Left cardiac atrium (tissue), 4 donors: Measurements from ENCODE around the gene CLEC16A. TPM values are rescaled to one million over a fixed set of nuclear protein-coding genes. Genes with fewer than 3 reads are reported as not detected.

Experiments
- ATAC-seq, 2 donors: fragments of 200-7000 bp; cut with Tn5 transposase; one replicate each; pipeline ENCODE4 v1.9.1; 2020; ENCODE audit warnings: mild to moderate bottlenecking in 2 of 2, moderate library complexity in 2 of 2
- DNase-seq: peaks from one replicate; pipeline ENCODE4 v3.0.0-alpha.2; 2020
- intact Hi-C, 2 donors: fragments of 100-400 bp; cut with DNase I; formaldehyde crosslinking; loops; one replicate each; pipeline versions ENCODE4 v1.14.1 to v1.15.1; 2022 to 2023
- long read RNA-seq: library from polyadenylated mRNA; unstranded; transcript quantifications from one replicate; pipeline ENCODE4 v2.0.0, GENCODE V29; 2021
- total RNA-seq, 2 donors: library from RNA; stranded (reverse); fragmentation: NEBNext Ultra II Directional; extraction: Animal tissue kit (Norgen Biotek cat#: 25700); gene quantifications; one replicate each; pipeline ENCODE4 v1.2.1, GENCODE V29; 2021
- donor health status: DM: no; HTN: yes; CAD: no.
- donor health status: DM: no; HTN: yes; CAD: no; lungs with severe emphysema.
- donor health status: DM: yes; HTN: yes; CAD: no.
- donor health status: Dilated cardiomyopathy.

CLEC16A gene, protein sequence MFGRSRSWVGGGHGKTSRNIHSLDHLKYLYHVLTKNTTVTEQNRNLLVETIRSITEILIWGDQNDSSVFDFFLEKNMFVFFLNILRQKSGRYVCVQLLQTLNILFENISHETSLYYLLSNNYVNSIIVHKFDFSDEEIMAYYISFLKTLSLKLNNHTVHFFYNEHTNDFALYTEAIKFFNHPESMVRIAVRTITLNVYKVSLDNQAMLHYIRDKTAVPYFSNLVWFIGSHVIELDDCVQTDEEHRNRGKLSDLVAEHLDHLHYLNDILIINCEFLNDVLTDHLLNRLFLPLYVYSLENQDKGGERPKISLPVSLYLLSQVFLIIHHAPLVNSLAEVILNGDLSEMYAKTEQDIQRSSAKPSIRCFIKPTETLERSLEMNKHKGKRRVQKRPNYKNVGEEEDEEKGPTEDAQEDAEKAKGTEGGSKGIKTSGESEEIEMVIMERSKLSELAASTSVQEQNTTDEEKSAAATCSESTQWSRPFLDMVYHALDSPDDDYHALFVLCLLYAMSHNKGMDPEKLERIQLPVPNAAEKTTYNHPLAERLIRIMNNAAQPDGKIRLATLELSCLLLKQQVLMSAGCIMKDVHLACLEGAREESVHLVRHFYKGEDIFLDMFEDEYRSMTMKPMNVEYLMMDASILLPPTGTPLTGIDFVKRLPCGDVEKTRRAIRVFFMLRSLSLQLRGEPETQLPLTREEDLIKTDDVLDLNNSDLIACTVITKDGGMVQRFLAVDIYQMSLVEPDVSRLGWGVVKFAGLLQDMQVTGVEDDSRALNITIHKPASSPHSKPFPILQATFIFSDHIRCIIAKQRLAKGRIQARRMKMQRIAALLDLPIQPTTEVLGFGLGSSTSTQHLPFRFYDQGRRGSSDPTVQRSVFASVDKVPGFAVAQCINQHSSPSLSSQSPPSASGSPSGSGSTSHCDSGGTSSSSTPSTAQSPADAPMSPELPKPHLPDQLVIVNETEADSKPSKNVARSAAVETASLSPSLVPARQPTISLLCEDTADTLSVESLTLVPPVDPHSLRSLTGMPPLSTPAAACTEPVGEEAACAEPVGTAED
- 10 to 100 TPM; 25.5 to 30.2 TPM for total RNA-seq
- long read RNA-seq, partial matches to known transcripts = 7 of 19 reads
- long read RNA-seq, other reads (novel, unspliced or antisense) = 11 of 19 reads

DNA sequence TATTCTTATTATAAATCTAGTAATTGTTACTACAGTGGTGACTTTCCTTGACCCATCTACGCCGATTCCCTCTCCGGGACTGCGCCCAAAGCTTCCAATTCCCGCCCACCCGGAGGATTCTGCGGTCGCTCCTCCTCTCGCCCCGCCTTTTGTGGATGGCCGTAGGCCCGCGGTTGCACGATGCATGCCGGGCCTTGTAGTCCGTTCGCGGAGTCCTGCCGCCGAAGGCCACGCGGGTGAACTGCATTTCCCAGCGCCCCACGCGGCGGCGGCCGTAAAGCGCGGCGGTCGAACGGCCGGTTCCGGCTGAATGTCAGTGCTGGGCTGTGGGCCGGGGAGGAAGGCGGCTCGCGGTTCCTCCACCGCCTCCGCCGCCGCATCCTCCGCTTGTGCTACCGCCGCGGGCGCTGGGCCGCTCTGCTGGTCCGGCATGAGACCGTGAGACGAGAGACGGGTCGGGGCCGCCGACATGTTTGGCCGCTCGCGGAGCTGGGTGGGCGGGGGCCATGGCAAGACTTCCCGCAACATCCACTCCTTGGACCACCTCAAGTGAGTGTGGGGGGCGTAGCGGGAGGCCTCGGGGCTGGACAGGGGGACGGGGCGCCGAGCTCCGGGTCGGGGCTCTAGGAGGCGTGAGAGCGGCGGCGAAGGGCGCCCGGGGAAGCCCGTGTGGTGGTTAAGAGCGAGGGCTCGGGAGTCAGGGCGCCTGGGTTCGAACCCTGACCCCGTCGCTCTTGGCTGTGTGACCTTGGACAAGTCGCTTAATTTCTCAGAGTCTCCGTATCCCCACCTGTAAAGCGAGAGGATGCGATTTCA is at the start of gene CLEC16A:
Gene CLEC16A (plus strand): TSS at position 316 of the 816 bp plus-strand sequence. CDS start 154 bp downstream, at position 470.
- peak; percentile 99 for DNase-seq
- intact Hi-C loops = no loop called here
- ATAC-seq = peak; percentile 83 to 88

DNA sequence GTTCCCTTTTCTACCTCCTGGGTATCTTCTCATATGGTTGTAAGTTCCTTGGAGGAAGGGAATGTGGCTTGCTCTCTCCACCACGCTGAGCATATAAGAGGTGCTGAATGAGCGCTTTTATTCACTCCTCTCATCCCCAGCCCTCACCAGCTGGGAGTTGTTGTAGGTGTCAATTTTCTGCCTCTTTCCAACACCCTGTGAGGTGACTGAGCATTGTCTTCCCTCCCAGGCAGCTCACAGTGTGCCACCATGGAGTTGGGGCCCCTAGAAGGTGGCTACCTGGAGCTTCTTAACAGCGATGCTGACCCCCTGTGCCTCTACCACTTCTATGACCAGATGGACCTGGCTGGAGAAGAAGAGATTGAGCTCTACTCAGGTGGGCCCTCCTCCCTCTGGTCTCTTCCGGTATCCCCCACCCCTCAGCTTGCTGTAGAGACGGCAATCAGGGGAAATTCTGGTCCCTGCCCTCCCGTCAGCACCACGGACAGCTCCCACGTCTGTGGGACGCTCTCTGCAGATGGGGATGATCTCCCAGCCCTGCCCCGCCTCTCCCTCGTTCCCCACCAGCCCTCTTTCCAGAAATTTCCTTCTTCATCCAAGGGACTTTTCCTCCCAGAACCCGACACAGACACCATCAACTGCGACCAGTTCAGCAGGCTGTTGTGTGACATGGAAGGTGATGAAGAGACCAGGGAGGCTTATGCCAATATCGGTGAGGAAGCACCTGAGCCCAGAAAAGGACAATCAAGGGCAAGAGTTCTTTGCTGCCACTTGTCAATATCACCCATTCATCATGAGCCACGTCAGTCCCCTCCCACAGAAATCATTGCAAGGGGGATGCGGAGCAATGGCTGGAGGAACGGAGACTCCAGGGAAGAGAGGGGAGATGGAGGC is 49.1 kb upstream of the CLEC16A start:
- intact Hi-C loops = no loop called here
- DNase-seq = peak; percentile 62
- ATAC-seq = peak; percentile 45 to 52

DNA sequence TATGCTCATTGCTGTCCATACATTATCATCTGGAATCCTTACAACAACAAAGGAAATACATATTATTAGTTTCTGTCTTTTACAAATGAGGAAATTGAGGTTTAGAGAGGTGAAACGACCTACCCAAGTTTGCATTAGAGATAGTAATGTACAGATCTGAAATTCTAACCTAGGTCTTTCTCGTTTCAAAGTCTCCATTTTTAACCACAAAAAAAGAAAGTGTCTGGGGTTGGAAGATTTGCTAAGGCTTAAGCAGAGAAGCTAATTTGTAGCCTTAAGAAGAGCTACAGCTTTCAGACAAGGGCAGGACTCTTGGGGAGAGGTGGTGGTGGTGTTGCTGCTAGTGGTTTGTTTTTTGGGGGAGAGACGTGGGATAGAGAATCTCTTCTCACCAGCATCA is 48.2 kb upstream of the CLEC16A start:
- no peak for DNase-seq
- intact Hi-C loops = no loop called here
- ATAC-seq = no peak

DNA sequence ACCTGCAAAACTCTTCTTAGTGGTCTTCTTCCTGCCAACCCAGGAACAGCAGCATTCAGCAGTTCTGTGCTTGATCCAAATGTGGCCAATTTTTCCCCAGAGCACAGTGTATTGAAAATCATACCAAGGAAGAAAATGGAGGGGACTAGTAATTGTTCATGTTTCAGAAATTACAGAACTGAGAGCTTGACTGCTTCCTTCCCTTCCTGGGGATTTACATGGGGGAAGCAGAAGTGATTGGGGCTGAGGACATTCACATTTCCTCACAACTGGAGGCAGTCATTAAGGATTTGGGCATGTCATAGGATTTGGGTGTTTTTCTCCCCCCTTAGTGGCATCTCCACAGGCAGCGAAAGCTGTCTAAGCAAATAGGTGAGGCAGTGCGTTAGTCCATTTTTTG is 47.6 kb upstream of the CLEC16A start:
- DNase-seq (no peak), ATAC-seq (peak in 1 of 2 donors; percentile 27)
- intact Hi-C loops = no loop called here

DNA sequence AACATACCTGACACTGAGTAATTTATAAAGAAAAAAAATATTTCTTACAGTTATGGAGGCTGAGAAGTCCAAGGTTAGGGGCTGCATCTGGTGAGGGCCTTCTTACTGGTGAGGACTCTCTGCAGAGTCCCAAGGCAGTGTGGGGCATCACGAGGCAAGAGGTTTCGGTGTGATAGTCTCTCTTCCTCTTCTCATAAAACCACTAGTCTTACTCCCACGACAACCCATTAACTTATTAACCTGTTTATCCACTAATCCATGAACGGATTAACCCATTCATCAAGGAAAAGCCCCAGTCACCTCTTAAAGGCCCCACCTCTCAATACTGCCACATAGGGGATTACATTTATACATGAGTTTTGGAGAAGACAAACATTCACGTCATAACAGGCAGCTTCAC is 47.2 kb upstream of the CLEC16A start:
- intact Hi-C loops = no loop called here
- ATAC-seq (no peak), DNase-seq (no peak)

DNA sequence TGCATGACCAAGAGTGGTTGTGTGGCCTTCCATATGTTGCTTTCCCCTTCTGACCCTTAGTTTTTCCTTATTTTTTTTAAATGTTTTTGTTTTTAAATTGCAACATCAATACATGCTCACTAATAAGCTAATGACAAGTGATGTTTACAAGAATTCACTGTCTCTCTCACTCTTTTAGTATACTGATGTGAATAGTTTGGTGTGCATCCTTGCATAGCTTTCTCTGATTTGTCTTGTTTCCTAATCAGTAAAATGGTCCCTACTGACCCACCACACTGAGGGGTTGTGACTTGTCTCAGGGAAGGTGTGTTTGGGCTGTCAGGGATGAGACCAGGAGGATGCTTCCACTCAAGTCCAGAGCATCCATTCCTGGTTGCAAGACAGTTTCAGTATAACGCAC is 41.4 kb upstream of the CLEC16A start:
- DNase-seq (no peak), ATAC-seq (no peak)
- intact Hi-C loops = no loop called here

DNA sequence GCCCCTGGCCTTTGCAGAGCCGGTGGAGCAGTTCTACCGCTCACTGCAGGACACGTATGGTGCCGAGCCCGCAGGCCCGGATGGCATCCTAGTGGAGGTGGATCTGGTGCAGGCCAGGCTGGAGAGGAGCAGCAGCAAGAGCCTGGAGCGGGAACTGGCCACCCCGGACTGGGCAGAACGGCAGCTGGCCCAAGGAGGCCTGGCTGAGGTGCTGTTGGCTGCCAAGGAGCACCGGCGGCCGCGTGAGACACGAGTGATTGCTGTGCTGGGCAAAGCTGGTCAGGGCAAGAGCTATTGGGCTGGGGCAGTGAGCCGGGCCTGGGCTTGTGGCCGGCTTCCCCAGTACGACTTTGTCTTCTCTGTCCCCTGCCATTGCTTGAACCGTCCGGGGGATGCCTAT is 37.9 kb upstream of the CLEC16A start:
- no peak for ATAC-seq
- no peak for DNase-seq
- intact Hi-C loops = no loop called here

DNA sequence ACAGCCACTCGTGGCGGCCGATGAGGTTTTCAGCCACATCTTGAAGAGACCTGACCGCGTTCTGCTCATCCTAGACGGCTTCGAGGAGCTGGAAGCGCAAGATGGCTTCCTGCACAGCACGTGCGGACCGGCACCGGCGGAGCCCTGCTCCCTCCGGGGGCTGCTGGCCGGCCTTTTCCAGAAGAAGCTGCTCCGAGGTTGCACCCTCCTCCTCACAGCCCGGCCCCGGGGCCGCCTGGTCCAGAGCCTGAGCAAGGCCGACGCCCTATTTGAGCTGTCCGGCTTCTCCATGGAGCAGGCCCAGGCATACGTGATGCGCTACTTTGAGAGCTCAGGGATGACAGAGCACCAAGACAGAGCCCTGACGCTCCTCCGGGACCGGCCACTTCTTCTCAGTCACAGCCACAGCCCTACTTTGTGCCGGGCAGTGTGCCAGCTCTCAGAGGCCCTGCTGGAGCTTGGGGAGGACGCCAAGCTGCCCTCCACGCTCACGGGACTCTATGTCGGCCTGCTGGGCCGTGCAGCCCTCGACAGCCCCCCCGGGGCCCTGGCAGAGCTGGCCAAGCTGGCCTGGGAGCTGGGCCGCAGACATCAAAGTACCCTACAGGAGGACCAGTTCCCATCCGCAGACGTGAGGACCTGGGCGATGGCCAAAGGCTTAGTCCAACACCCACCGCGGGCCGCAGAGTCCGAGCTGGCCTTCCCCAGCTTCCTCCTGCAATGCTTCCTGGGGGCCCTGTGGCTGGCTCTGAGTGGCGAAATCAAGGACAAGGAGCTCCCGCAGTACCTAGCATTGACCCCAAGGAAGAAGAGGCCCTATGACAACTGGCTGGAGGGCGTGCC is 37.2 kb upstream of the CLEC16A start:
- intact Hi-C loops = no loop called here
- peak; percentile 30 to 49 for ATAC-seq
- peak; percentile 40 for DNase-seq

DNA sequence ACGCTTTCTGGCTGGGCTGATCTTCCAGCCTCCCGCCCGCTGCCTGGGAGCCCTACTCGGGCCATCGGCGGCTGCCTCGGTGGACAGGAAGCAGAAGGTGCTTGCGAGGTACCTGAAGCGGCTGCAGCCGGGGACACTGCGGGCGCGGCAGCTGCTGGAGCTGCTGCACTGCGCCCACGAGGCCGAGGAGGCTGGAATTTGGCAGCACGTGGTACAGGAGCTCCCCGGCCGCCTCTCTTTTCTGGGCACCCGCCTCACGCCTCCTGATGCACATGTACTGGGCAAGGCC is 36.7 kb upstream of the CLEC16A start:
- ATAC-seq (no peak), DNase-seq (no peak)
- intact Hi-C loops = no loop called here

DNA sequence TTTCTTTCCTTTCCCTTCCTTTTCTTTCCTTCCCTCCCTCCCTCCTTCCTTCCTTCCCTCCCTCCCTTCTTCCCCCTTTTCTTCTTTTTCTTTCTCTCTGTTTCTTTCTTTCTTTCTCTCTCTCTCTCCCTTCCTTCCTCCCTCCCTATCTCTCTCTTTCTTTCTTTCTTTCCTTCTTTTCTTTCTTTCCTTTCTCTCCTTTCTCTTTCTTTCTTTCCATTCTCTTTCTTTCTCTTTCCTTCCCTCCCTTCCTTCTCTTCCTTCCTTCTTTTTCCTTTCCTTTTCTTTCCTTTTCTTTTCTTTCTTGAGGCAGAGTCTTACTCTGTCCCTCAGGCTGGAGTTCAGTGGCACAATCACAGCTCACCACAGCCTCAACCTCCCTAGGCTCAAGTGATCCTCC is 33.1 kb upstream of the CLEC16A start:
- ATAC-seq = no peak
- intact Hi-C loops = loop anchor here in 1 of 2 donors (10.0 kb wide), 1 partner anchor 76 kb away; no protein-coding TSS in a partner anchor
- no peak for DNase-seq

DNA sequence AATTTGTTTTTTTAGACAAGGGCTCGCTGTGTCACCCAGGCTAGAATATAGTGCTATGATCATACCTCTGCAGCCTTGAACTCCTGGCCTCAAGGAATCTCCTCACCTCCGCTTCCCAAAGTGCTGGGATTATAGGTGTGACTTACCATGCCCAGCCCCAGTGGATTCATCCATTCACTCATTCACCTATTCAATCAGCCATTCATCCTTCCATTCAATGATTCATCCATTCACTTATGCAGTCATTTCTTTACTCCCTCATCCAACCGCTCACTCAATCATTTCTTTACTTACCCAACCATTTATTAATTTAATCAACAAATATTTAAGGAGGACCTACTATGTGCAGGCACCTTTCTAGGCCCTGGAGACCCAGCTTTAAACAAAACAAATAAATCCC is 27.8 kb upstream of the CLEC16A start:
- intact Hi-C loops = loop anchor here (5.0 to 10.0 kb wide), 3 partner anchors 82 to 399 kb away; no protein-coding TSS in a partner anchor
- ATAC-seq = no peak

DNA sequence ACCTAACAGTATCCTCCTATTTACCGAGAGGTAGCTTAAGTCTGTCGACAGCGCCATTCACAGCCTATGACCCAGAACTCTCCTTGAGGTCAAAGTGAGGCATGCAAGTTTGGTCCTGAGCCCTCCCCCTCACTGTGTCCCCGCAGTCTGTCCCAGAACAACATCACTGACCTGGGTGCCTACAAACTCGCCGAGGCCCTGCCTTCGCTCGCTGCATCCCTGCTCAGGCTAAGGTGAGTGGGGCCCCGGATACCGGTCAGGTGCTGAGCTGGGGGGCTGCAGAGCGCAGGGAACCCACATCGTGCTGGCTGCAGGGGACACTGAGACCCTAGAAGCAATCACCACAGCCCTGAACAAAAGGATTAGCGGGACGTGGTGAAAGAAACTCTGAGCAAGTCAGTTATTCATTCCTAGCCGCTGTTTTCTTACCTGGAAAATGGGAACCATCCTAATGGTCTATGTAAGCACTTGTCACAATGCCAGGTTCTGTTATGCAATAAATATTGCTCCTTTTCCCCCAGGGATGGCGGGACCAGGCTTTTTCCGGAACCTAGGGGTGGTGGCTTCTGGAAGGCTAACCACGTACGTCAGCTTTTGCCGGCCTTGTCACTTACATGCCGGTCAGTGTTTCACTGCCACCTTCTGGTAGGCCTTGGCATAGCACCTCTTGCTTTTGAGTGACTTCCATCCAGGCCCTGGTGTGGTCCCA is 25.9 kb upstream of the CLEC16A start:
- intact Hi-C loops = loop anchor here (5.0 to 10.0 kb wide), 3 partner anchors 84 to 401 kb away; no protein-coding TSS in a partner anchor
- ATAC-seq (peak; percentile 80), DNase-seq (peak; percentile 93)

More for the DNA sequence above, 27.8 kb upstream of the CLEC16A start:
- no peak for DNase-seq

DNA sequence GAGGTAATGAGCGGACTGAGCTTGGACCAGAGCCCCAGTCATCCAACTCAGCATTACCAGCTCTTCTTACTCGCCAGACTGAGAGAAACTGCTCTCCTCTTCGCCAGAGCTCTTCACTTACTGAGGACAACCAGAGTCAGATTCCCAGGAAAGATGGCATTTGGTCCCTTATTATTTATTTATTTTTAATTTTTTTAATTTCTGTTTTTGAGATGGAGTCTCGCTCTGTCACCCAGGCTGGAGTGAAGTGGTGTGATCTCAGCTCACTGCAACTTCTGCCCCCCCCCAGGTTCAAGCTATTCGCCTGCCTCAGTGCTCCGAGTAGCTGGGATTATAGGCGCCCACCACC is 25.4 kb upstream of the CLEC16A start:
- no peak for ATAC-seq
- no peak for DNase-seq
- intact Hi-C loops = loop anchor here (5.0 to 10.0 kb wide), 3 partner anchors 84 to 402 kb away; no protein-coding TSS in a partner anchor

DNA sequence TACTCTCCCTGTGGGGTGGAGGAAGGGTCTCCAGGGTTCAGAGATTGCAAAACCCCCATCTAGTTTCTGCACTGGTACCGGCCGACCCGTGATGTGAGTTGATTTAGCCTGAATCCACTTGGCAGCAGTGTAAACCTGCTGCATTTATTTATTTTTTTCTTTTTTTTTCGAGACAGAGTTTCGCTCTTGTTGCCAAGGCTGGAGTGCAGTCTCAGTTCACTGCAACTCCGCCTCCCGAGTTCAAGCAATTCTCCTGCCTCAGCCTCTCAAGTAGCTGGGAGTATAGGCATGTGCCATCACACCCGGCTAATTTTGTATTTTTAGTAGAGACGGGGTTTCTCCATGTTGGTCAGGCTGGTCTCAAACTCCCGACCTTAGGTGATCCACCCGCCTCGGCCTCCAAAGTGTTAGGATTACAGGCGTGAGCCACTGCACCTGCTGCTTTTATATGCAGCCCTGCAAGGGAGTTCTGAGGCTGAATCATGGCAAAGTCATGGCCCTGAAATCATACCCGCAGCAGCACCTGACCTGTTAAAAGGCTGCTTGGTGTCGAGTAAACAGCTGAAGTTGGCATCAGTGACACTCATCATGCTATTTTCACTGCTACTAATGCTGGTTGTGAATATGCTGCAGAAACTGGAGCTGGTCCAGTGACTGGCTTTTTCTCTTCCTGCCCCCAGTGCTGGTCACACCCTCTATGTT is 23.5 kb upstream of the CLEC16A start:
- DNase-seq (no peak), ATAC-seq (peak in 1 of 2 donors; percentile 2)
- intact Hi-C loops = loop anchor here in 1 of 2 donors (2.0 to 5.0 kb wide), 2 partner anchors 94 to 176 kb away; no protein-coding TSS in a partner anchor

DNA sequence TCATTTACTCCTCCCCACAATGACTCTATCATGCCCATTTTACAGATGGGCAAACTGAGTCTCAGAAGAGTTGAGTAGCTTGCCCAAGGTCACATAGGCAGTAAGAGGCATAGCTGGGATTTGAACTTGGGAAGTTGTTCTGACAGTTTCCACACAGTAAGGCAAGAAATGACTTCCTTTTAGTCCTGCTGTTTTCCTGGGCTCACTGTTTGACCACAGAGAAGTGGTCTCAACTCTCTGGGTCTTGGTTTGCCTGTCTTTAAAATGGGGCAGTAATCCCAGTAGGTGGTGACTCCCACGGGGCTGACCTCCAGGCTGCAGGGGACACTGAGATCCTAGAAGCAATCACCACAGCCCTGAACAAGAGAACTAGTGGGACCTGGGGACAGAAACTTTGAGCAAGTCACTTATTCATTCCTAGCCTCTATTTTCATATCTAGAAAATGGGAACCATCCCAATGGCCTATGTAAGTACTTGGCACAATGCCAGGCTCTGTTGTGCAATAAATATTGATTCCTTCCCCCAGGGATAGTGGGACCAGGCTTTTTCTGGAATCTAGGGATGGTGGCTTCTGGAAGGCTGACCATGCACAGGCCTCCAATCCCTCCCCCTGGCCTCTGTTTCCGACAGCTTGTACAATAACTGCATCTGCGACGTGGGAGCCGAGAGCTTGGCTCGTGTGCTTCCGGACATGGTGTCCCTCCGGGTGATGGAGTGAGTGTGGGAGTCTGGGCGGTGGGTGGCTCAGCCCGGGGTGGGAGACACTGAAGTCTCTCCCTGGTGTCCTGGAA is 22.6 kb upstream of the CLEC16A start:
- intact Hi-C loops = loop anchor here in 1 of 2 donors (2.0 to 5.0 kb wide), 2 partner anchors 94 to 177 kb away; no protein-coding TSS in a partner anchor
- ATAC-seq (peak; percentile 5 to 38), DNase-seq (peak; percentile 58)
